ENCODE measurements around the gene MOB4. TPM values are rescaled to one million over a fixed set of nuclear protein-coding genes. Genes with fewer than 3 reads are reported as not detected.
"Not testable (repeated sequence)": the region's sequence is repeated elsewhere in the genome, so short reads cannot be mapped to it uniquely, and the experiment has no call there.

MOB4 gene
- total RNA-seq, 1 donor from 2014 or later: 26.0 TPM

DNA sequence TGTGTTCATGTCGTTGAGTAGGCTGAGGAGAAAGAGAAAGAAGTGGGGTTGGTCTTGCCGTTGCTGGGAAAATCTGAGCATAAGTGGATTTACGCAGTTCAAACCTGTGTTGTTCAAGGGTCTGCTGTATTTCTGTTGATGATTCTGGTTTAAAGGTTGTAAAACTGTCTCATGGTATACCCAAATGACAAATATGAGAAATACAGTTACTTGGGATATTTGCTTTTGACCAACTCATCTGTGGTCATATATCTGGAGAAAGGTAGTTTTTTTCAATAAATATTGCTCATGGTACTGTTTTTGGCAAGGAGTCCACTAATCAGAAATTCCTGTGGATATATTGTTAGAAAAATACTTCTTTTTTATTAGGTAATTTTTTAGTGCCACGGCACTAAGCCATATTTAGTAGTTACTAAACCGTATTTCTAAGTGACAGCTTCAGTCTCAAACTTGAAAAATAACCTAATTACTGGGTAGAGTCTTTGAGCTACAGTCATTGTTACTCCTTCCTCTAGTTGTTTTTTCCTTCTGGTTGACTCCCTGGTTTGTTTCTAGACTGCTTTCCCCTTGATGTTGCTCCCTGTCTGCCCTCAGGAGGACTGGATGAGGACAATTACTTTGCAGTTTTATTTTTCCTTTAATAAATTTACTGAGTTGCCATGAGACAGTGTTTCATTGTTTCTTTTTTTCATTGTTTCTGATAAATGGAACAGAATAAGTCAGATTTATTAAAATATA lies 31.5 kb downstream of the MOB4 start:
- Mint-ChIP-seq H3K27me3 (ENCODE audit: low read depth) (no peaks in the 10 kb centered on the region), H3K4me3 (no peak overlapping the region), H3K36me3 (peaks cover 39% of the 10 kb centered on the region), H3K4me1 (no peaks in the 10 kb centered on the region), H3K27ac (peak overlapping the region; percentile 76), H3K9me3 (no peaks in the 10 kb centered on the region)
- no peak for DNase-seq (ENCODE audit: low spot score in 2 of 2, unreplicated experiment in 2 of 2)
- TF ChIP-seq CTCF (IDR thresholded peaks at IDR 0.05; ENCODE audit: unreplicated experiment): no peak

DNA sequence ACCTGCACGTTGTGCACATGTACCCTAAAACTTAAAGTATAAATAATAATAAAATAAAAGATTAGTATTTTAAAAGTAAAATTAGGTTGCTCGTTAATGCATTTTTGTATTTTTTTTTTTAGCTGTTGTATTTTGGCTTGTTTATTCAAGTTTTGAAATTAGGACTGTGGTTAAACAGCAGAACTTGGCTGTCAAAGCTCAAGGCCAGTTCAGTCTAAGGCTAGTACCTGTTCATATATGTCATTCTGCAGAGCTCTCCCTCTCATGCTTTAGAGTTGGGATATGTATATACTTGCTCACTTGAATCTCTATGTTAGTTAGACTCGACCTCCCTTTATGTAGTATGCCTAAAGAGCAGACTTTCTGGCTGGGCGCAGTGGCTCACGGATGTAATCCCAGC lies 32.7 kb downstream of the MOB4 start:
- Mint-ChIP-seq H3K9me3 (no peaks in the 10 kb centered on the region), H3K27ac (no peak overlapping the region), H3K36me3 (peaks cover 32% of the 10 kb centered on the region), H3K4me1 (no peaks in the 10 kb centered on the region), H3K27me3 (ENCODE audit: low read depth) (no peaks in the 10 kb centered on the region), H3K4me3 (no peak overlapping the region)
- TF ChIP-seq CTCF (IDR thresholded peaks at IDR 0.05; ENCODE audit: unreplicated experiment): no peak
- no peak for DNase-seq (ENCODE audit: low spot score in 2 of 2, unreplicated experiment in 2 of 2)

GRCh38 chr2:197551260-197551659 lies 35.4 kb downstream of the MOB4 start:
- H3K27me3 Mint-ChIP-seq (ENCODE audit: low read depth); H3K27ac Mint-ChIP-seq; H3K9me3 Mint-ChIP-seq; H3K4me3 Mint-ChIP-seq; H3K4me1 Mint-ChIP-seq; DNase-seq (ENCODE audit: low spot score in 2 of 2, unreplicated experiment in 2 of 2): not testable (repeated sequence)
- peaks cover 25% of the 10 kb centered on the region for H3K36me3 Mint-ChIP-seq

- Mint-ChIP-seq H3K36me3 (peaks cover 10% of the 10 kb centered on the region), H3K4me3 (no peak overlapping the region), H3K9me3 (no peaks in the 10 kb centered on the region), H3K27ac (no peak overlapping the region), H3K4me1 (no peaks in the 10 kb centered on the region), H3K27me3 (ENCODE audit: low read depth) (no peaks in the 10 kb centered on the region)
- TF ChIP-seq CTCF (IDR thresholded peaks at IDR 0.05; ENCODE audit: unreplicated experiment): no peak
- DNase-seq (ENCODE audit: low spot score in 2 of 2, unreplicated experiment in 2 of 2): no peak
Measured at GRCh38 chr2:197555467-197555866, 39.6 kb downstream of the MOB4 start.

GRCh38 chr2:197556456-197556855 lies 40.6 kb downstream of the MOB4 start:
- TF ChIP-seq CTCF (IDR thresholded peaks at IDR 0.05; ENCODE audit: unreplicated experiment): no peak
- DNase-seq (ENCODE audit: low spot score in 2 of 2, unreplicated experiment in 2 of 2): no peak
- peaks cover 11% of the 10 kb centered on the region for H3K36me3 Mint-ChIP-seq
- no peaks in the 10 kb centered on the region for H3K27me3 Mint-ChIP-seq (ENCODE audit: low read depth)
- H3K9me3 Mint-ChIP-seq: no peaks in the 10 kb centered on the region
- H3K4me3 Mint-ChIP-seq: no peak overlapping the region
- H3K27ac Mint-ChIP-seq: peak overlapping the region; percentile 53
- no peaks in the 10 kb centered on the region for H3K4me1 Mint-ChIP-seq

DNA sequence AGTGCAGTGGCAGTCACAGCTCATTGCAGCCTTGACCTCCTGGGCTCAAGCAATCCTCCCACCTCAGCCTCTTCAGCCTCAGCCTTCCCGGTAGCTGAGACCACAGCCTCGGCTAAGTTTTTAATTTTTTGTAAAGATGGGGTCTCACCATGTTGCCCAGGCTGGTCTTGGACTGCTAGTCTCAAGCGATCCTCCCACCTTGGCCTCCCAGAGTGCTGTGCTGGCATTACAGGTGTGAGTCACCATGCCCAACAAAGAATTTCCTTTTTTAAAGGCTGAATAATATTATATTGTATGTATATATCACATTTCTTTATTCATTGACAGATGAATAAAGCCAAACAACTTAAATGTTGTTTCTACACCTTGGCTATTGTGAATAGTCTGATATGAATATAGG lies 42.5 kb downstream of the MOB4 start:
- H3K27ac Mint-ChIP-seq: no peak overlapping the region
- TF ChIP-seq CTCF (IDR thresholded peaks at IDR 0.05; ENCODE audit: unreplicated experiment): no peak
- H3K27me3 Mint-ChIP-seq (ENCODE audit: low read depth): no peaks in the 10 kb centered on the region
- peaks cover 5% of the 10 kb centered on the region for H3K9me3 Mint-ChIP-seq
- no peak for DNase-seq (ENCODE audit: low spot score in 2 of 2, unreplicated experiment in 2 of 2)
- no peaks in the 10 kb centered on the region for H3K4me1 Mint-ChIP-seq
- H3K4me3 Mint-ChIP-seq: no peak overlapping the region
- H3K36me3 Mint-ChIP-seq: peaks cover 15% of the 10 kb centered on the region

All from mesothelial cell of epicardium (in vitro differentiated cells).